Sigmoid colon (tissue), 4 donors: ENCODE results near the gene ABI1.

Experiments
- CTCF ChIP-seq, 4 experiments: fragments of 450-650 bp in 3 of 4; fragments of 200-600 bp in 1 of 4; IDR thresholded peaks; one replicate each; pipeline ENCODE4 v1.5.1; 2016 to 2019; ENCODE audit warnings: antibody characterized with exemption in 4 of 4, mild to moderate bottlenecking in 3 of 4, moderate library complexity in 2 of 4
- POLR2AphosphoS5 ChIP-seq, 4 donors: sonication (generic); formaldehyde crosslinking; IDR thresholded peaks; one replicate each; pipeline ENCODE4 v1.6.1; 2017; ENCODE audit warnings: antibody characterized with exemption in 4 of 4

GRCh38 chr10:26869528-26869927, 8.8 kb upstream of the ABI1 start:
- TF ChIP-seq CTCF (IDR thresholded peaks at IDR 0.05) (no peak), POLR2AphosphoS5 (IDR thresholded peaks at IDR 0.05) (no peak)
